ENCODE results near the gene PGAP6.

GRCh38 chr16:330741-331140, 51.0 kb downstream of the PGAP6 start:
- TF ChIP-seq RXRA (IDR thresholded peaks at IDR 0.05; ENCODE audit: borderline replicate concordance, low read depth) (no peak), EZH2phosphoT487 (IDR thresholded peaks at IDR 0.05; ENCODE audit: borderline replicate concordance, low read depth) (no peak), CTCF (IDR thresholded peaks at IDR 0.05) (no peak), REST (IDR thresholded peaks at IDR 0.05; ENCODE audit: low read depth, low read length) (no peak), NFIC (IDR thresholded peaks at IDR 0.05; ENCODE audit: borderline replicate concordance) (no peak), EP300 (IDR thresholded peaks at IDR 0.05; ENCODE audit: borderline replicate concordance in 1 of 2, low read depth in 1 of 2, low read length in 1 of 2) (peak in 1 of 2 experiments; percentile 77; a peak in 1 of 4 replicates), JUND (IDR thresholded peaks at IDR 0.05) (no peak), PBX3 (IDR thresholded peaks at IDR 0.05) (no peak), YY1 (IDR thresholded peaks at IDR 0.05; ENCODE audit: low read depth) (no peak)

Measured in SK-N-SH (cell line).